Body of pancreas (tissue), 4 donors: ENCODE data around the gene CD274.

Experiments
- POLR2A ChIP-seq, 3 donors: fragments of 450-650 bp; IDR thresholded peaks; one replicate each; pipeline ENCODE4 v1.6.1; 2016; ENCODE audit warnings: antibody characterized with exemption in 3 of 3, mild to moderate bottlenecking in 2 of 3
- TF ChIP-seq, protein P1 (sequence below), 7 experiments: fragments of 450-650 bp in 4 of 7; fragments of 200-600 bp in 3 of 7; sonication (generic) in 3 of 7; IDR thresholded peaks; one replicate each; pipeline ENCODE4 v1.5.1; 2016 to 2019; ENCODE audit warnings: antibody characterized with exemption in 7 of 7

DNA sequence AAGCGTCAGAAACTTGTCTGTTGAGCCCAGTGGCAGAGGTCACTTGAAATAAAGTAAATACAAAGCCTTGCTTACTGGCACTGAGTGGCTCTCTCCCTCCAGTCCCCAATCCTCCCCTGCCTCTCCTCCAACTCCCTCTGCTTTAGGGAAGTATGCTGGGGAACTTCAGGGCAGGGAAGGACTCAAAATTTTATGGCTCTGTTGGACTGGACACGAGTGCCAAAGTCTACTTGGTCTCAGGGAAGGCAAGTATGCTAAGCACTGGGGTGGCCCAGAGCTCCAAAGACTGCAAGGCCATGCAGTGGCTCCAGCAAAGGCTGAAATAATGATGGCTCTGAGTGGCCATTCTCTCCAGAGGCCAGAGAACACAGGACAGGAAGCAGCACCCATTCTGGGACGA, 22.2 kb upstream of the CD274 start:
- TF ChIP-seq, protein P1, sequence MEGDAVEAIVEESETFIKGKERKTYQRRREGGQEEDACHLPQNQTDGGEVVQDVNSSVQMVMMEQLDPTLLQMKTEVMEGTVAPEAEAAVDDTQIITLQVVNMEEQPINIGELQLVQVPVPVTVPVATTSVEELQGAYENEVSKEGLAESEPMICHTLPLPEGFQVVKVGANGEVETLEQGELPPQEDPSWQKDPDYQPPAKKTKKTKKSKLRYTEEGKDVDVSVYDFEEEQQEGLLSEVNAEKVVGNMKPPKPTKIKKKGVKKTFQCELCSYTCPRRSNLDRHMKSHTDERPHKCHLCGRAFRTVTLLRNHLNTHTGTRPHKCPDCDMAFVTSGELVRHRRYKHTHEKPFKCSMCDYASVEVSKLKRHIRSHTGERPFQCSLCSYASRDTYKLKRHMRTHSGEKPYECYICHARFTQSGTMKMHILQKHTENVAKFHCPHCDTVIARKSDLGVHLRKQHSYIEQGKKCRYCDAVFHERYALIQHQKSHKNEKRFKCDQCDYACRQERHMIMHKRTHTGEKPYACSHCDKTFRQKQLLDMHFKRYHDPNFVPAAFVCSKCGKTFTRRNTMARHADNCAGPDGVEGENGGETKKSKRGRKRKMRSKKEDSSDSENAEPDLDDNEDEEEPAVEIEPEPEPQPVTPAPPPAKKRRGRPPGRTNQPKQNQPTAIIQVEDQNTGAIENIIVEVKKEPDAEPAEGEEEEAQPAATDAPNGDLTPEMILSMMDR (IDR thresholded peaks at IDR 0.05) = no peak
- no peak for TF ChIP-seq POLR2A (IDR thresholded peaks at IDR 0.05)
